Testis (tissue), 3 donors: ENCODE data around the gene PIAS4. TPM values are rescaled to one million over a fixed set of nuclear protein-coding genes. Genes with fewer than 3 reads are reported as not detected.

Experiments
- DNase-seq: peaks from one replicate; pipeline ENCODE4 v3.0.0-alpha.2; 2019
- H3K27ac ChIP-seq, 2 donors: fragments of 200-600 bp; sonication (generic); one replicate each; pipeline ENCODE4 v1.5.1; 2019
- H3K27me3 ChIP-seq: fragments of 200-600 bp; sonication (generic); one replicate; pipeline ENCODE4 v1.5.1; 2019
- H3K36me3 ChIP-seq: fragments of 200-600 bp; sonication (generic); one replicate; pipeline ENCODE4 v1.5.1; 2017; ENCODE audit warnings: low read depth; ENCODE audit errors: missing control alignments
- H3K4me1 ChIP-seq: fragments of 200-600 bp; sonication (generic); one replicate; pipeline ENCODE4 v1.5.1; 2019
- H3K4me3 ChIP-seq, 2 donors: fragments of 200-600 bp; sonication (generic); one replicate each; pipeline ENCODE4 v1.5.1; 2017 to 2019
- H3K9me3 ChIP-seq: fragments of 200-600 bp; sonication (generic); one replicate; pipeline ENCODE4 v1.5.1; 2017
- CTCF ChIP-seq, 3 experiments: fragments of 450-650 bp in 2 of 3; fragments of 200-600 bp in 1 of 3; sonication (generic) in 1 of 3; IDR thresholded peaks; one replicate each; pipeline ENCODE4 v1.5.1; 2016 to 2019; ENCODE audit warnings: antibody characterized with exemption in 3 of 3, mild to moderate bottlenecking in 2 of 3, moderate library complexity in 1 of 3
- POLR2A ChIP-seq: fragments of 450-650 bp; IDR thresholded peaks from one replicate; pipeline ENCODE4 v1.6.1; 2017; ENCODE audit warnings: antibody characterized with exemption, mild to moderate bottlenecking, moderate library complexity
- WGBS, 2 donors: methylation state at CpG; one replicate each; pipeline ENCODE4 v1.1.5; 2018; 5-methylcytosine and 5-hydroxymethylcytosine counted together
- intact Hi-C: fragments of 100-400 bp; cut with DNase I; formaldehyde crosslinking; loops from one replicate; pipeline ENCODE4 v1.15.1; 2023; ENCODE audit warnings: low total_unique reads
- polyA plus RNA-seq: library from polyadenylated mRNA; stranded (reverse); fragments of 350-450 nt; fragmentation: Illumina TruSeq; extraction: RNeasy Lipid Tissue Mini Kit (QIAGEN cat#74804); gene quantifications from one replicate; pipeline ENCODE4 v1.2.3, GENCODE V29; 2014; ENCODE audit warnings: low read depth, low replicate concordance; ENCODE audit not compliant: insufficient read depth
- total RNA-seq, 2 donors: library from RNA; depleted of rRNA; stranded (reverse); fragments of >200 nt; gene quantifications; one replicate each; pipeline ENCODE4 v1.2.3, GENCODE V29; 2016

PIAS4 gene
- total and polyA plus RNA-seq, 3 donors from 2014 or later = 89.1 to 142 (median 94.5) TPM

GRCh38 chr19:4038661-4039423 is 31.3 kb downstream of the PIAS4 start:
- DNase-seq = no peak
- Histone ChIP-seq H3K4me3 (no peak overlapping the region), H3K4me1 (peaks cover 13% of the 10 kb centered on the region), H3K27me3 (no peaks in the 10 kb centered on the region), H3K9me3 (no peaks in the 10 kb centered on the region), H3K36me3 (no peaks in the 10 kb centered on the region), H3K27ac (peak overlapping the region; percentile 50 to 54)
- intact Hi-C loops = no loop called here
- 78 to 82% methylated on average over 31 to 40 of the region's 40 CpGs for WGBS, 2 donors
- no peak for TF ChIP-seq CTCF (IDR thresholded peaks at IDR 0.05)
- TF ChIP-seq POLR2A = no peak

GRCh38 chr19:4042064-4042730 is 34.7 kb downstream of the PIAS4 start:
- Histone ChIP-seq H3K4me3 (no peak overlapping the region), H3K4me1 (peaks cover 17% of the 10 kb centered on the region), H3K9me3 (no peaks in the 10 kb centered on the region), H3K27ac (no peak overlapping the region), H3K27me3 (no peaks in the 10 kb centered on the region), H3K36me3 (no peaks in the 10 kb centered on the region)
- intact Hi-C loops = no loop called here
- DNase-seq = no peak
- TF ChIP-seq CTCF (IDR thresholded peaks at IDR 0.05) (no peak), POLR2A (no peak)
- WGBS, 2 donors = 93% methylated on average over 14 of the region's 14 CpGs; no CpG with 5 or more reads in 1 of the 2 donors

- peaks cover 13% of the 10 kb centered on the region for H3K4me1 ChIP-seq
- 77 to 85% methylated on average over 5 to 14 of the region's 14 CpGs for WGBS, 2 donors
- H3K27ac ChIP-seq = no peak overlapping the region
- H3K4me3 ChIP-seq = no peak overlapping the region
- no peak for TF ChIP-seq CTCF (IDR thresholded peaks at IDR 0.05)
- no peak for TF ChIP-seq POLR2A
- no peaks in the 10 kb centered on the region for H3K36me3 ChIP-seq
- no peaks in the 10 kb centered on the region for H3K9me3 ChIP-seq
- H3K27me3 ChIP-seq = no peaks in the 10 kb centered on the region
- intact Hi-C loops = no loop called here
- no peak for DNase-seq
Observed at GRCh38 chr19:4042731-4043082, 35.2 kb downstream of the PIAS4 start.

GRCh38 chr19:4043401-4043800 is 35.9 kb downstream of the PIAS4 start:
- Histone ChIP-seq H3K27ac (no peak overlapping the region), H3K4me3 (no peak overlapping the region), H3K36me3 (no peaks in the 10 kb centered on the region), H3K4me1 (peaks cover 12% of the 10 kb centered on the region), H3K9me3 (no peaks in the 10 kb centered on the region), H3K27me3 (no peaks in the 10 kb centered on the region)
- TF ChIP-seq POLR2A (no peak), CTCF (IDR thresholded peaks at IDR 0.05) (no peak)
- DNase-seq = no peak
- intact Hi-C loops = no loop called here
- 74 to 79% methylated on average over 6 to 11 of the region's 11 CpGs for WGBS, 2 donors
